GM19452 (cell line): Measurements from ENCODE around the gene IPO9.
"Not testable (repeated sequence)": the region's sequence is repeated elsewhere in the genome, so short reads cannot be mapped to it uniquely, and the experiment has no call there.

Source experiments
- ATAC-seq: cut with Tn5 transposase; IDR thresholded peaks from one replicate; pipeline ENCODE4 v1.9.1; 2021; ENCODE audit not compliant: unreplicated experiment

IPO9 gene

DNA sequence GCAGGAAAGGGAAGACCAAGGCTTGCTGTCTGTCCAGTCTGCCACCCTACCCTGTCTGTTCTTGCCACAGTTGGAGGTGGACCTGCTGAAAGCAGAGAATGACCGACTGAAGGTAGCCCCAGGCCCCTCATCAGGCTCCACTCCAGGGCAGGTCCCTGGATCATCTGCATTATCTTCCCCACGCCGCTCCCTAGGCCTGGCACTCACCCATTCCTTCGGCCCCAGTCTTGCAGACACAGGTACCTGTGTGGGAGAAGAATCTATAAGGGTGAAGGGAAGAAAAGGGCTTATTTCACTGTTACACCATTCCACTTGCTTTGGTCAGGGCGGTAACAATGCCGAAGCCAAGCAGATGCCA, 20.3 kb upstream of the IPO9 start:
- ATAC-seq = no peak

GRCh38 chr1:201809876-201810275, 19.1 kb upstream of the IPO9 start:
- ATAC-seq = no peak

GRCh38 chr1:201810466-201811216, 18.3 kb upstream of the IPO9 start:
- no peak for ATAC-seq

GRCh38 chr1:201813226-201813625, 15.7 kb upstream of the IPO9 start:
- ATAC-seq = no peak

DNA sequence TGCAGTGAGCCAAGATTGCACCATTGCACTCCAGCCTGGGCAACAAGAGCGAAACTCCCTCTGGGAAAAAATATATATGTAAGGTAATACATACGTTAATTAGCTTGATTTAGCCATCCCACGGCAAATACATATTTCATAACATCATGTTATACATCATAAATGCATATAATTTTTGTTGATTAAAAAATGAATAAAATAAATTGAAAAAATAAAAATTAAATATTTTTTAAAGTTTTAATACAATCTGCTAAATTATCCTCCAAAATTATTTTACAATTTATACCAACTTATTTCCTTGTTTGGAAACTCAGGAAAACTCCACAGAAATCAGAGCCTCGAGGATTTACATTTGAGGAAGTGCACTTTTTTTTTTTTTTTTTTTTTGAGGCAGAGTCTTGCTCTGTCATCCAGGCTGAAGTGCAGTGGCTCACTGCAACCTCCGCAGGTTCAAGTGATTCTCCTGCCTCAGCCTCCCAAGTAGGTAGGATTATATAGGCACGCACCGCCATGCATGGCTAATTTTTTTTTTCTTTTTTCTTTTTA, 12.6 kb upstream of the IPO9 start:
- no peak for ATAC-seq

- ATAC-seq = no peak
These were observed 9.8 kb upstream of the IPO9 start for GRCh38 chr1:201818971-201819750.

- ATAC-seq = no peak
These were observed 8.5 kb upstream of the IPO9 start for GRCh38 chr1:201820413-201820812.

DNA sequence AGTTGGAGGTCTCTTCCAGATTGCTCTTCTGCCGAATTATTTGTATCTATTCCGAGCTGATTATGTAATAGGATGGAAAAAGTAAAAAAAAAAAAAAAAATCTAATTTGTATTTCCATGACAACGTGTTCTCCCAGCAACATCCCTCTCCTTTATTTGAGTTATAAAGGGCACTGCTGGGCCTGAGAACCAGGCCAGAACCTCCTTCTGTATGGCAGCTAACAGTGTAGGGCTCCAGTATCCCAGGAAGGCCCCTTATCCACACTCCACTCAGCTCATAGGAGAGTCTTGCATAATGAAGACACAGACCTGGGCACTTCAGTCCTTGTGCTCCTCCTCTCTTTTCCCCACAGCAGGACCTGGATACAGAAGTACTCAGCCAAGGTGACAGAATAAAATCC, 3.7 kb upstream of the IPO9 start:
- ATAC-seq = no peak

DNA sequence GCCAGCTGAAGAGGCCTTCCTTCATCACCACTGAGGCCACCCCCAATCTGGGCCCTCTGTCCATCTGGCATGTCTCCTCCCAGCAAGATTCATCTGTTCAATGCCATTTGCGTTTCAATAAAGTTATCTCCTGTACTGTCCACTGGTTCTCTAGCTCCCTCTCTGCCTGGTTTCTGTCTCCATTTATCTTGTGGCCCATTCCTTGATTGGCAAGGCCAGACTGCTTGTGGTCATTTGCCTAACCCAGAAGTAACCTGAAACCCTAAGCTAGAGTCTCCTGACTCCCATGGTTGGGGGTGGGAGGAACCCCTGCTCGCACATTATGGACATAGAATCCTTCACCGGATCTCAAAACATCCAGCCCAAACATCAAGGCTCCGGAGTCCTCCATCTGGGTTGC, 2.1 kb upstream of the IPO9 start:
- ATAC-seq = no peak

GRCh38 chr1:201827321-201828216, 1.4 kb upstream of the IPO9 start:
- no peak for ATAC-seq

DNA sequence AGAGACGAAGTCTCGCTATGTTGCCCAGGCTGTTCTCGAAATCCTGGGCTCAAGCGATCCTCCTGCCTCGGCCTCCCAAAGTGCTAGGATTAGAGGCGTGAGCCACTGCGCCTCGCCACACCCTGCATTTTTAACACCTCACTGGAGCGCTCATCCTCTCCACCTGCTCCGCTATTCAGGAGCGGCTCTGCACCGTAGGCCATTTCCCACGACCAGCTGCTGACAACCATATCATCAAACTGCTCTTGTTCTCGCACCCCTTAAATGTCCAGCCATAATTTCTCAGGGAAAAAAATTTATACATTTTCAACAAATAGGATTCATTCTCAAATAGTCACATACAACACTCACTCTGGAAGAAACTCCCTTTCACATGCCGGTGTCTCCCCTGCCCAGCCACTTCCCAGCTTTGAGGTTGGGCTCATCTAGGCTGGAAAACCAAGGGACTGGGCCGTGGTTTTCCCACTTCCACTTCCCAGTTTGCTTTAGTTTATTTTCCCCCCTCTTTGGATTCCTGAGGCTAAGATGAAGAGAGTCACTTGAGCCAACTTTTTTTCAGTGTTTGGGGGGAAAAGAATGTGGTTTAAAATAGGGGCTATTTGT, 639 bp upstream of the IPO9 start:
- ATAC-seq = no peak

DNA sequence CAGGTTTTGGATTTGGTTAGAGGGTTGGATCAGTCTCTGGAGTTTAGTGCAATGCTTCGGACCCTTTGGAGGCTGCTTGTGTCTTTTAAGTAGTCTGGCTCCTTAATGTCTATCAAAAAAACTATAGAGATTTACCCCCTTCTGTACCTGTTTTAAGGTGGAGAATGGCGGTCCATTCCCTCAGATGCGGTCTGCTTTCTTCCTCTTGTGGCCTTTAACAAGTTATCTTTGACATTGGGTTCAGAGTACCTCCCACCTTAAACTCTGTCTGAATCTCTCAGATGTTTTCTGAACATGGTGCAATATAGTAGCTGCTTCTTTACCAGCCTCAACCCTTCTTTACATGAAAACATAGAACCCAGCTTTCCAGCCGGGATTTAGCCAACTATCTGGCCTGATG, 2.4 kb downstream of the IPO9 start:
- no peak for ATAC-seq

- no peak for ATAC-seq
These were observed 5.7 kb downstream of the IPO9 start for GRCh38 chr1:201834621-201835020.

DNA sequence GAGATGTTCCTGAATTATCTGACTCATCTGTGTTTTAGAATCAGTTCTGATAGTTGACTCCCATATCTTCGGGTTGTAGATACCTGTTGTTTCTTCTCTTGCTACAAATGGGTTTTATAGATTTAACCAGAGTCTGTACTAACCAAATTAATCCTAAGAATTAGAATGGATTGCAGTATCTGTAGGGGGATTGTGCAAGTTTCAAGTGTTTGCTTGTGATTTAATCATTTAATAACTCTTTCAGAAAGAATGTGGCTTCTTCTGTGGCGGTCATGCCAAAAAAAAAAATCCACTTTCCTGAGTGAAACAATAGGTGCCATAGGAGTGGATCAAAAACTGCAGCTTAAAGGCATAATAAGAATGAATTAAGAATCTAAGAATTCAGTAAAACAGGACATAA, 9.4 kb downstream of the IPO9 start:
- ATAC-seq = no peak

DNA sequence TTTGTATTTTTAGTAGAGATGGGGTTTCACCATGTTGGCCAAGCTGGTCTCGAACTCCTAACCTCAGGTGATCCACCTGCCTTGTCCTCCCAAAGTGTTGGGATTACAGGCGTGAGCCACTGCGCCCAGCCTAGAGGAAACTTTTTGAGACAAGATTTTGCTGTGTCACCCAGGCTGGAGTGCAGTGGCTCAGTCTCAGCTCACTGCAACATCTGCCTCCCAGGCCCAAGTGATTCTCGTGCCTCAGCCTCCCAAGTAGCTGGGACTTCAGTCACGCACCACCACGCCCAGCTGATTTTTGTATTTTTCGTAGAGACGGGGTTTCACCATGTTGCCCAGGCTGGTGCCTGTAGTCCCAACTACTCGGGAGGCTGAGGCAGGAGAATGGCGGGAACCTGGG, 10.1 kb downstream of the IPO9 start:
- ATAC-seq = not testable (repeated sequence)

DNA sequence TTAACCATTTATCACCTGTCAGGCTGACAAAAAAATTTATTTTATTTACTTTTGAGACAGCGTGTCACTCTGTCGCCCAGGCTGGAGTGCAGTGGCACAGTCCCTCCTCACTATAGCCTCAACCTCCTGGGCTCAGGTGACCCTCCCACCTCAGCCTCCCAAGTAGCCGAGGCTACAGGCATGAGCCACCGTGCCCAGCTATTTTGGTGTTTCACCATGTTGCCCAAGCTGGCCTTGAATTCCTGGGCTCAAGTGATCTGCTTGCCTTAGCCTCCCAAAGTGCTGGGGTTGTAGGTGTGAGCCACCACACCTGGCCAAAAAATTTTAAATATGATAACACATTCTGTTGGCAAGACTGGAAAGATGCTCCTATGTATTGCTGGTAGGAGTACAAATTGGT, 11.1 kb downstream of the IPO9 start:
- ATAC-seq = no peak

- ATAC-seq = no peak
These were observed 11.5 kb downstream of the IPO9 start for GRCh38 chr1:201840490-201840889.

- no peak for ATAC-seq
These were observed 12.4 kb downstream of the IPO9 start for GRCh38 chr1:201841265-201841912.

DNA sequence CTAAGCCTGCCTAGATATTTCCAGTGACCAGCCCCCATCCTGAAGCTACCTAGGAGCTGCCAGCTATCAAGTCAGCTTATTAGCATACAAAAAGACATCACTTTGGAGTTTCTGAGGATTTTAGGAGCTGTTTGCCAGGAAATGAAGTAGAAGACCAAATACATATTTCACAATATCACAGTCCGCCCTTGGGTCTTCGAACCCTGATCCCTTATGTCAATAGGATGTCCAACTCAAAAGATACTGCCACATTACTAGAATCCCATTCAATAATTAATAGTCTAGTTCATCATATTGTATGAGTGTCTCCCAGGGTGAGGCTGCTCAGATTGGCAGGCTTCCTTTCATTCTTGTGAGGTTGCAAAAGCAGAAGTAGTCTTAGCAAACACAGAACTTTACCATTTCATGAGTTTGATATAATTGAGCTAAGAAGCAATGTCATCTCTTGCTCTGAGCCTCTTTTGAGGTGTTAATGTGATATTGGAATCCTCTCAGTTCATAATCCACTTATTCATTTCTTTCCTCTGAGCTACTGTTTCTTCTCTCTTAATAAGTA, 13.6 kb downstream of the IPO9 start:
- no peak for ATAC-seq
